Measurements from ENCODE around the gene DPYSL5.

DNA sequence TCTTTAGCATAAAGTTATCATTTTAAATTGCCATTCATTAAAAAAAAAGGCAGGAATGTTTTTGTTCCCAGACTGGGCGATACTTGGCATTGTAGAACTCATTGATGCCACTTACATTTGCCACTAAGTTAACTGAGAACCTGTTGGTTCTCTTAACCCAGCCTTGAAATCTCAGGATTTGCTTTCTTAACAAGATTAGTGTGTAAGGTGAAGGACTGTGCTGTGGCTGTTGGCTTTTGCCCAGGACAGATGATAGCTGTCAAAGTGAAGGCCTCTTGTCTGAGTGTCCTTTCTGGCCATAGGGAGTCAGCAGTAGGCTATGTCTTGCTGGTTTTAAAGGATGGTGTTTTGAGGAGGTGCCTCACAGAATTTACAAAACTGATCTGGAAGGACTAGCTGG, 2.6 kb downstream of the DPYSL5 start:
- TF ChIP-seq REST (IDR thresholded peaks at IDR 0.05; ENCODE audit: insufficient read depth in 1 of 2, low read depth in 2 of 2, low read length in 2 of 2) (no peak), POLR2AphosphoS5 (IDR thresholded peaks at IDR 0.05; ENCODE audit: low read depth, low read length) (no peak)

Measured in PFSK-1 (cell line).